Keratinocyte (primary cell): ENCODE measurements around the gene YY1AP1. TPM values are rescaled to one million over a fixed set of nuclear protein-coding genes. Genes with fewer than 3 reads are reported as not detected.

ENCODE experiments used
- DNase-seq: peaks from one replicate; pipeline ENCODE4 v3.0.0-alpha.2; 2011; ENCODE audit warnings: low read depth, missing footprints, low spot score
- FAIRE-seq: peaks from 2 replicates; lab custom pipeline; 2011; peaks lifted over from hg19 to GRCh38; lab: Jason Lieb, UNC
- H2AFZ ChIP-seq: 2 replicates; pipeline ENCODE4 v1.6.0; 2012; ENCODE audit warnings: low read length, control low read depth, inconsistent platforms; ENCODE audit not compliant: control insufficient read depth
- H3K27ac ChIP-seq: 2 replicates; pipeline ENCODE4 v1.5.1; 2011; ENCODE audit warnings: low read length; ENCODE audit not compliant: control insufficient read depth, insufficient read depth
- H3K27me3 ChIP-seq: 3 replicates; pipeline ENCODE4 v1.6.0; 2011; ENCODE audit warnings: low read length; ENCODE audit not compliant: control insufficient read depth, insufficient read depth; ENCODE audit errors: extremely low read depth
- H3K36me3 ChIP-seq, 2 experiments: 2 replicates in 1 of 2; 3 replicates in 1 of 2; pipeline ENCODE4 v1.5.1; 2011; ENCODE audit warnings: low read length in 2 of 2, mild to moderate bottlenecking in 1 of 2; ENCODE audit not compliant: control insufficient read depth in 2 of 2, insufficient read depth in 2 of 2; ENCODE audit errors: extremely low read depth in 1 of 2
- H3K4me1 ChIP-seq: 3 replicates; pipeline ENCODE4 v1.5.1; 2011; ENCODE audit warnings: low read length; ENCODE audit not compliant: control insufficient read depth, insufficient read depth; ENCODE audit errors: extremely low read depth
- H3K4me2 ChIP-seq: 3 replicates; pipeline ENCODE4 v1.6.0; 2011; ENCODE audit warnings: low read depth, low read length; ENCODE audit not compliant: control insufficient read depth, insufficient read depth; ENCODE audit errors: extremely low read depth
- H3K4me3 ChIP-seq, 3 experiments: fragments of 200-600 bp in 1 of 3; sonication (generic) in 1 of 3; 2 replicates in 2 of 3; 3 replicates in 1 of 3; pipeline ENCODE4 v1.5.1; 2011 to 2016; ENCODE audit warnings: low read length in 3 of 3, mild to moderate bottlenecking in 3 of 3, control low read depth in 2 of 3, inconsistent platforms in 1 of 3, low read depth in 1 of 3, mixed read lengths in 1 of 3, mixed run types in 1 of 3, moderate library complexity in 1 of 3; ENCODE audit not compliant: control insufficient read depth in 2 of 3, insufficient read depth in 2 of 3; ENCODE audit errors: extremely low read depth in 1 of 3
- H3K79me2 ChIP-seq: 2 replicates; pipeline ENCODE4 v1.6.0; 2012; ENCODE audit warnings: low read length; ENCODE audit not compliant: control insufficient read depth, insufficient read depth
- H3K9ac ChIP-seq: 3 replicates; pipeline ENCODE4 v1.6.0; 2011; ENCODE audit warnings: low read length; ENCODE audit not compliant: control insufficient read depth, insufficient read depth; ENCODE audit errors: extremely low read depth
- H3K9me1 ChIP-seq: 3 replicates; pipeline ENCODE4 v1.6.0; 2011; ENCODE audit warnings: low read length; ENCODE audit not compliant: control insufficient read depth, insufficient read depth; ENCODE audit errors: extremely low read depth
- H3K9me3 ChIP-seq: 2 replicates; pipeline ENCODE4 v1.5.1; 2012; ENCODE audit warnings: low read depth, low read length; ENCODE audit not compliant: control insufficient read depth
- H4K20me1 ChIP-seq: 3 replicates; pipeline ENCODE4 v1.6.0; 2011; ENCODE audit warnings: low read length; ENCODE audit not compliant: control insufficient read depth, insufficient read depth; ENCODE audit errors: extremely low read depth
- EZH2 ChIP-seq: IDR thresholded peaks from one replicate; pipeline ENCODE4 v1.6.1; 2012; ENCODE audit warnings: inconsistent platforms, mild to moderate bottlenecking, low read length, moderate library complexity
- dilution Hi-C: fragments of 300-500 bp; cut with MboI; formaldehyde crosslinking; loops from one replicate; pipeline ENCODE4 v1.7.0; 2020; ENCODE audit warnings: low sequenced_read_pairs; ENCODE audit not compliant: extremely low pct_ligation_motif_present
- polyA plus RNA-seq, 5 experiments: library from polyadenylated mRNA; depleted of rRNA in 3 of 5; stranded (reverse) in 3 of 5; stranded (forward) in 1 of 5; unstranded in 1 of 5; fragments of >200 nt; gene quantifications; 1 replicate in 1 of 5; 2 replicates in 3 of 5; 3 replicates in 1 of 5; pipeline versions ENCODE4 v1.2.1 to v1.2.3, GENCODE V29; 2011 to 2012; ENCODE audit warnings: missing spikeins in 2 of 5, low read depth in 1 of 5, low replicate concordance in 1 of 5
- TF ChIP-seq, protein P1 (sequence below), 3 experiments: IDR thresholded peaks in 1 of 3; conservative IDR thresholded peaks in 1 of 3; optimal IDR thresholded peaks in 1 of 3; 2 replicates in 2 of 3; 3 replicates in 1 of 3; pipeline versions ENCODE3 to v1.5.1; 2011; ENCODE audit warnings: low read length in 3 of 3, mild to moderate bottlenecking in 3 of 3, moderate library complexity in 2 of 3, control low read depth in 1 of 3, inconsistent platforms in 1 of 3; ENCODE audit not compliant: insufficient read depth in 2 of 3; ENCODE audit errors: extremely low read depth in 1 of 3

YY1AP1 gene
- polyA plus RNA-seq, 1 donor (not counting 4 experiments of a cell fraction or from before 2014, with no cell fraction given): 45.2 TPM

DNA sequence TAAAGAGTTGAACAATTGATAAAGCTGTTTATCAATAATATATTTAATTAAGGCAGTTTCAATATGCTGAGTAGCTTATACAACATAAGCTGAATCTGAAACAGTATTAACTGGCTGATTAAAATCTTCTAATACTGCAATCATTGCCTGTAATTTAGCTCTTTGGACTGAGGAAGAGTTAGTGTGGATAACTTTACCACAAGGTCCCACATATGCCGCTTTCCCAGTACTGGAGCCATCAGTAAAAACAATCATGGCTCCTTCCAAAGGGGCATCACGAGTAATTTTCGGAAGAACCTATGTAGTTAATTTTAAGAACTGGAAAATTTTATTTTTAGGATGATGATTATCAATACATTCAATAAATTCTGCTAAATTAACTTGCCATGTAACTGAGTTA, 7.0 kb upstream of the YY1AP1 start:
- Histone ChIP-seq H3K79me2 (peaks cover 58% of the 10 kb centered on the region), H3K9me1 (no peaks in the 10 kb centered on the region), H3K9ac (no peak overlapping the region), H3K27ac (no peak overlapping the region), H3K9me3 (no peaks in the 10 kb centered on the region), H3K4me3 (peak overlapping the region in 1 of 3 experiments; percentile 79), H3K36me3 (peaks cover 5 to 11% of the 10 kb centered on the region in 2 experiments), H3K4me2 (peak overlapping the region; percentile 68), H3K4me1 (peaks cover 17% of the 10 kb centered on the region), H3K27me3 (no peaks in the 10 kb centered on the region), H4K20me1 (peaks cover 4% of the 10 kb centered on the region), H2AFZ (no peak overlapping the region)
- TF ChIP-seq, protein P1, sequence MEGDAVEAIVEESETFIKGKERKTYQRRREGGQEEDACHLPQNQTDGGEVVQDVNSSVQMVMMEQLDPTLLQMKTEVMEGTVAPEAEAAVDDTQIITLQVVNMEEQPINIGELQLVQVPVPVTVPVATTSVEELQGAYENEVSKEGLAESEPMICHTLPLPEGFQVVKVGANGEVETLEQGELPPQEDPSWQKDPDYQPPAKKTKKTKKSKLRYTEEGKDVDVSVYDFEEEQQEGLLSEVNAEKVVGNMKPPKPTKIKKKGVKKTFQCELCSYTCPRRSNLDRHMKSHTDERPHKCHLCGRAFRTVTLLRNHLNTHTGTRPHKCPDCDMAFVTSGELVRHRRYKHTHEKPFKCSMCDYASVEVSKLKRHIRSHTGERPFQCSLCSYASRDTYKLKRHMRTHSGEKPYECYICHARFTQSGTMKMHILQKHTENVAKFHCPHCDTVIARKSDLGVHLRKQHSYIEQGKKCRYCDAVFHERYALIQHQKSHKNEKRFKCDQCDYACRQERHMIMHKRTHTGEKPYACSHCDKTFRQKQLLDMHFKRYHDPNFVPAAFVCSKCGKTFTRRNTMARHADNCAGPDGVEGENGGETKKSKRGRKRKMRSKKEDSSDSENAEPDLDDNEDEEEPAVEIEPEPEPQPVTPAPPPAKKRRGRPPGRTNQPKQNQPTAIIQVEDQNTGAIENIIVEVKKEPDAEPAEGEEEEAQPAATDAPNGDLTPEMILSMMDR (optimal IDR thresholded peaks at IDR 0.05 in 1 of 3, IDR thresholded peaks at IDR 0.05 in 1 of 3, conservative IDR thresholded peaks at IDR 0.05 in 1 of 3; ENCODE audit: extremely low read depth in 1 of 3, insufficient read depth in 2 of 3, low read length in 3 of 3): no peak
- TF ChIP-seq EZH2: no peak
- FAIRE-seq: no peak
- dilution Hi-C loops: no loop called here
- DNase-seq: no peak

DNA sequence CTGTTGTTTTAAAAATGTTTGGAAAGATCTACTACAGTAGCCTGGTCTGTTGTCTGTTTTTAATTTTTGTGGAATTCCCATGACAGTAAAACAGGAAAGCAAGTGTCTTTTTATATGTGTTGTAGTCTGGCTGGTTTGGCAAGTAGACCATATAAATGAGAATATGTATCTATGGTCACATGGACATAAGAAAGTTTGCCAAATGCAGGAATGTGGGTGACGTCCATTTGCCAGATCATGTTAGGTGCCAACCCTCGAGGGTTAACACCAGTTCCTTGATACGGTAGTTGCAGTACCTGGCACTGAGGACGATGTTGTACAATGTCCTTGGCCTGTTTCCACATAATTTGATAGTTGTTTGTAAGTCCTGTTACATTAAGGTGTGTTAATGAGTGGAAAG, 6.5 kb upstream of the YY1AP1 start:
- dilution Hi-C loops: no loop called here
- no peak for DNase-seq
- H3K27ac ChIP-seq: no peak overlapping the region

More for the DNA sequence above, 6.5 kb upstream of the YY1AP1 start:
- H3K36me3 ChIP-seq: peaks cover 5 to 11% of the 10 kb centered on the region in 2 experiments
- FAIRE-seq: no peak
- peak overlapping the region in 2 of 3 experiments; percentile 29 to 79 for H3K4me3 ChIP-seq
- H3K9ac ChIP-seq: peak overlapping the region; percentile 4
- H3K9me1 ChIP-seq: no peaks in the 10 kb centered on the region
- H3K27me3 ChIP-seq: no peaks in the 10 kb centered on the region
- peaks cover 4% of the 10 kb centered on the region for H4K20me1 ChIP-seq
- H2AFZ ChIP-seq: no peak overlapping the region
- H3K4me2 ChIP-seq: peak overlapping the region; percentile 68
- H3K79me2 ChIP-seq: peaks cover 56% of the 10 kb centered on the region
- peaks cover 20% of the 10 kb centered on the region for H3K4me1 ChIP-seq
- no peak for TF ChIP-seq EZH2
- TF ChIP-seq, protein P1 (optimal IDR thresholded peaks at IDR 0.05 in 1 of 3, IDR thresholded peaks at IDR 0.05 in 1 of 3, conservative IDR thresholded peaks at IDR 0.05 in 1 of 3; ENCODE audit: extremely low read depth in 1 of 3, insufficient read depth in 2 of 3, low read length in 3 of 3): no peak
- H3K9me3 ChIP-seq: no peaks in the 10 kb centered on the region
